Measurements from ENCODE around the gene WNT2B.

DNA sequence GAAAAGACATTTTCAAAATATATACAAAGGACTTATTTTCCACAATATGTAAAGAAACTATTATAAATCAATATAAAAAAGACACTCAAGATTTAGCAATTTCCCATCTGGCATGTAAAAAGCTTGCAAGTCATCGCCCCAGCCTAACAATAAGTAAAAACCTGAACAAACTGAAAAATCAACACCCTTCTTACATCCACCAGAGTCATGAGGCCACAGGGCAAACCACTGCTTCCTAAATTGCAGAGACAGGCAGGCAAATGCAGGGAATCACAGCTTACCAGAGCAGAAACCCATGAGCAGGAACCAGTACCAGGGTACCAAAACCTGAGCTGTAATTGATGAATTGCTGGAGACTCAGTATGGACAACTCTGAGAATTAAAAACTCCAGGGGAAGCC, 16.7 kb upstream of the WNT2B start:
- TF ChIP-seq POLR2A (IDR thresholded peaks at IDR 0.05) = no peak
- TF ChIP-seq, protein P1, sequence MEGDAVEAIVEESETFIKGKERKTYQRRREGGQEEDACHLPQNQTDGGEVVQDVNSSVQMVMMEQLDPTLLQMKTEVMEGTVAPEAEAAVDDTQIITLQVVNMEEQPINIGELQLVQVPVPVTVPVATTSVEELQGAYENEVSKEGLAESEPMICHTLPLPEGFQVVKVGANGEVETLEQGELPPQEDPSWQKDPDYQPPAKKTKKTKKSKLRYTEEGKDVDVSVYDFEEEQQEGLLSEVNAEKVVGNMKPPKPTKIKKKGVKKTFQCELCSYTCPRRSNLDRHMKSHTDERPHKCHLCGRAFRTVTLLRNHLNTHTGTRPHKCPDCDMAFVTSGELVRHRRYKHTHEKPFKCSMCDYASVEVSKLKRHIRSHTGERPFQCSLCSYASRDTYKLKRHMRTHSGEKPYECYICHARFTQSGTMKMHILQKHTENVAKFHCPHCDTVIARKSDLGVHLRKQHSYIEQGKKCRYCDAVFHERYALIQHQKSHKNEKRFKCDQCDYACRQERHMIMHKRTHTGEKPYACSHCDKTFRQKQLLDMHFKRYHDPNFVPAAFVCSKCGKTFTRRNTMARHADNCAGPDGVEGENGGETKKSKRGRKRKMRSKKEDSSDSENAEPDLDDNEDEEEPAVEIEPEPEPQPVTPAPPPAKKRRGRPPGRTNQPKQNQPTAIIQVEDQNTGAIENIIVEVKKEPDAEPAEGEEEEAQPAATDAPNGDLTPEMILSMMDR (IDR thresholded peaks at IDR 0.05) = no peak

Measured in heart left ventricle (tissue), 13 donors.